MCF 10A (cell line): ENCODE measurements around the gene ZNF507. TPM values are rescaled to one million over a fixed set of nuclear protein-coding genes. Genes with fewer than 3 reads are reported as not detected.

Experiments
- BruUV-seq: library from RNA; stranded (reverse); fragments of 400-500 nt; replicated peaks from 2 replicates; lab custom pipeline; 2021; lab: Mats Ljungman, UMichigan
- CTCF ChIA-PET: fragments of 300-600 bp; sonication (Branson Sonifier 250); formaldehyde crosslinking; extraction: SDS; loops from one replicate; lab custom pipeline; 2021; ENCODE audit warnings: antibody characterized with exemption, inconsistent platforms; lab: Yijun Ruan, JAX
- POLR2A ChIA-PET: fragments of 300-600, 350-650 bp; sonication (Branson Sonifier 250); formaldehyde crosslinking; extraction: SDS; loops from one replicate; lab custom pipeline; 2020; ENCODE audit warnings: antibody characterized with exemption, inconsistent platforms; lab: Yijun Ruan, JAX
- DNase-seq: peaks from one replicate; pipeline ENCODE4 v3.0.0-alpha.2; 2018; ENCODE audit not compliant: unreplicated experiment
- H3K27ac Mint-ChIP-seq: one replicate; pipeline ENCODE4 v1.8.0; 2022; ENCODE audit warnings: mild to moderate bottlenecking, low read depth, mixed read lengths; ENCODE audit not compliant: unreplicated experiment
- H3K27me3 Mint-ChIP-seq: one replicate; pipeline ENCODE4 v1.8.0; 2022; ENCODE audit warnings: mixed read lengths; ENCODE audit not compliant: insufficient read depth, unreplicated experiment
- H3K36me3 Mint-ChIP-seq: one replicate; pipeline ENCODE4 v1.8.0; 2022; ENCODE audit warnings: mild to moderate bottlenecking, moderate library complexity, mixed read lengths; ENCODE audit not compliant: insufficient read depth, unreplicated experiment
- H3K4me1 Mint-ChIP-seq: one replicate; pipeline ENCODE4 v1.8.0; 2022; ENCODE audit warnings: mixed read lengths; ENCODE audit not compliant: insufficient read depth, unreplicated experiment
- H3K4me3 Mint-ChIP-seq: one replicate; pipeline ENCODE4 v1.8.0; 2022; ENCODE audit warnings: mild to moderate bottlenecking, moderate library complexity, mixed read lengths; ENCODE audit not compliant: unreplicated experiment
- H3K9me3 Mint-ChIP-seq: one replicate; pipeline ENCODE4 v1.8.0; 2022; ENCODE audit warnings: mixed read lengths; ENCODE audit not compliant: unreplicated experiment
- CTCF ChIP-seq: fragments of 200-600 bp; IDR thresholded peaks from one replicate; pipeline ENCODE4 v1.8.0; 2022; ENCODE audit warnings: antibody characterized with exemption, mild to moderate bottlenecking; ENCODE audit not compliant: unreplicated experiment
- intact Hi-C: fragments of 100-400 bp; cut with micrococcal nuclease; formaldehyde crosslinking; loops from 2 replicates; pipeline ENCODE4 v1.14.1; 2022
- total RNA-seq: library from RNA; stranded (reverse); gene quantifications from 2 replicates; pipeline ENCODE4 v1.2.3, GENCODE V29; 2022

ZNF507 gene
- total RNA-seq, 1 experiment from 2014 or later, result 22.8 TPM

DNA sequence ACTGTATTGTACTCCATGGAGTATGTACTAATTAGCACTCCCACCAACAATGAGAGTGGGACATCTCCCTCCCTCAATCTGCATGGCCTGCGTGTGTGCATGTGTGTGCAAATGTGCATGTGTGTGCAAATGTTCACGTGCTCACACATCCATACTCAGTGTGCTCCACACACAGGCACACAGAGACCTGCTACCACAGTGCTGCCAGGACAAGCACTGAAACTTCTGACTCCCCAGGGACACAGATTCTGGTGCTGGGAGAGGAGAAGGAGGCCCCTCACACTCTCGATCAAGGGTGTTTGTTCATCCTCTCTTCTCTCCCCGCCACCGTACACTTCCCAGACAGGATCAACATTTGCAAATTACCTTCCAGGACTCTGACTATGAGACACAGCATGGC is 37.8 kb upstream of the ZNF507 start:
- Mint-ChIP-seq H3K27ac (no peak overlapping the region), H3K27me3 (no peaks in the 10 kb centered on the region), H3K4me1 (no peaks in the 10 kb centered on the region), H3K36me3 (no peaks in the 10 kb centered on the region), H3K4me3 (no peak overlapping the region), H3K9me3 (peaks cover 22% of the 10 kb centered on the region)
- CTCF ChIA-PET, result interaction anchor here (0.7 kb wide), 1 partner anchor 30 kb away, joined by 3 read pairs; no protein-coding TSS in a partner anchor
- POLR2A ChIA-PET, result no interaction called here
- intact Hi-C loops, result no loop called here
- DNase-seq, result no peak
- TF ChIP-seq CTCF, result no peak
- BruUV-seq, result no TSS peak

DNA sequence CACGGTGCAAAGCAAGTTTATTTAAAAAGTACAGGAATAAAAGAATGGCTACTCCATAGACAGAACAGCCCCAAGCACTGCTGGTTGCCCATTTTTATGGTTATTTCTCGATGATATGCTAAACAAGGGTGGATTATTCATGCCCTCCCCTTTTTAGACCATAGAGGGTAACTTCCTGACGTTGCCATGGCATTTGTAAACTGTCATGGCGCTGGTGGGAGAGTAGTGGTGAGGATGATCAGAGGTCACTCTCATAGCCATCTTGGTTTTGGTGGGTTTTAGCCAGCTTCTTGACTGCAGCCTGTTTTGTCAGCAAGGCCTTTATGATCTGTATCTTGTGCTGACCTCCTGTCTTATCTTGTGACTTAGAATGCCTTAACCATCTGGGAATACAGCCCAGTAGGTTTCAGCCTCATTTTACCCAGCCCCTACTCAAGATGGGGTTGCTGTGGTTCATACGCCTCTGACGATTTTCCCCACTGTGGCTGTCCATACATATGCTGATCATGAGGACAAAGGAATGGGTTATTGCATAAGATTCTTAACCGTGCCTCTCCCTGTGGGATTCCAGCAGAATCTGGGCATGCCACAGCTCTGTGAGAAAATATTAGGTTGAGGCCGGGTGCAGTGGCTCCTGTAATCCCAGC is 36.9 kb upstream of the ZNF507 start:
- Mint-ChIP-seq H3K36me3 (no peaks in the 10 kb centered on the region), H3K9me3 (peaks cover 14% of the 10 kb centered on the region), H3K4me1 (no peaks in the 10 kb centered on the region), H3K27me3 (no peaks in the 10 kb centered on the region), H3K4me3 (no peak overlapping the region), H3K27ac (no peak overlapping the region)
- no peak for TF ChIP-seq CTCF
- DNase-seq, result no peak
- intact Hi-C loops, result no loop called here
- CTCF ChIA-PET, result no interaction called here
- POLR2A ChIA-PET, result no interaction called here
- BruUV-seq, result no TSS peak

DNA sequence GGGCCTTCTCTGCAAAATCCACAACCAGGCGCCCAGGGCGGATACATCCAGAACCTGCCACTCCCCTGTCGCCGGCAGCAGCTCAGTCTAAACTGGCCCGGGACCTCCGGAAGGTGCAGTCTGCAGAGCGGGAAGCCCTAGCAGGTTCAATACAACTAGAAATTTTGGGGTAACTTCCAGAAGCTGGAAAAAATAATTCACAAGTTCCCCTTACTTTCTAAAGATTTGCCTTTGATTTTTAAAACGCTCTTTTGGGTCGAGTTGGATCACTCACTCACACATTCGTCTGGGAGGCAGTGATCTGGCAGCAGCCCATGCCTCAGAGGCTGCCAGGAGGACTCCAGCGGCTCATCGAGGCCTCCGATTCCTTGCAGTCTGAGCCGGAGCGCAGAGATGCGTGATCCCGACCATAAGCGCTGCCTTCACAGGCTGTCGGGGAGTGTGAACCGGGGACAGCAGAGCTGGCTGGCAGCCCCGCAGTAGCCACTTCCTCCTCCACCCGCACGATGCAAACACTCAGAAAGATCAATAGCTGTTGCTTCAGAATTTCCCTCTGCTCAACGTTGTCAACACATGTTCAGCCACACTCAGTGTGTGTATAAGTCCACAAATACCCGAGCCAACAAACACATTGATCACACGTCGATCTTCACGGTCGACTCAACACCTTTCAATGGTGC is 35.6 kb upstream of the ZNF507 start:
- ChIA-PET POLR2A (no interaction called here), CTCF (no interaction called here)
- H3K4me1 Mint-ChIP-seq, result no peaks in the 10 kb centered on the region
- no peak overlapping the region for H3K4me3 Mint-ChIP-seq
- intact Hi-C loops, result no loop called here
- no TSS peak for BruUV-seq
- H3K9me3 Mint-ChIP-seq, result peaks cover 11% of the 10 kb centered on the region
- no peak for TF ChIP-seq CTCF
- no peak overlapping the region for H3K27ac Mint-ChIP-seq
- DNase-seq, result no peak
- H3K27me3 Mint-ChIP-seq, result no peaks in the 10 kb centered on the region
- no peaks in the 10 kb centered on the region for H3K36me3 Mint-ChIP-seq

GRCh38 chr19:32311371-32311770 is 34.0 kb upstream of the ZNF507 start:
- Mint-ChIP-seq H3K9me3 (peaks cover 16% of the 10 kb centered on the region), H3K27me3 (no peaks in the 10 kb centered on the region)
- no peak for DNase-seq

More at GRCh38 chr19:32311371-32311770, 34.0 kb upstream of the ZNF507 start:
- no peaks in the 10 kb centered on the region for H3K4me1 Mint-ChIP-seq
- H3K36me3 Mint-ChIP-seq, result no peaks in the 10 kb centered on the region
- no peak overlapping the region for H3K4me3 Mint-ChIP-seq
- intact Hi-C loops, result no loop called here
- no TSS peak for BruUV-seq
- no peak for TF ChIP-seq CTCF
- CTCF ChIA-PET, result no interaction called here
- no peak overlapping the region for H3K27ac Mint-ChIP-seq
- POLR2A ChIA-PET, result no interaction called here
